Measurements from ENCODE around the gene SMIM41.

- TF ChIP-seq TAF1 (IDR thresholded peaks at IDR 0.05; ENCODE audit: borderline replicate concordance, insufficient read depth, low read length), result no peak
- no peak for TF ChIP-seq REST (IDR thresholded peaks at IDR 0.05; ENCODE audit: insufficient read depth in 1 of 2, low read depth in 2 of 2, low read length in 2 of 2)
- no peak for TF ChIP-seq POLR2AphosphoS5 (IDR thresholded peaks at IDR 0.05; ENCODE audit: low read depth, low read length)
- TF ChIP-seq SIN3A (IDR thresholded peaks at IDR 0.05; ENCODE audit: borderline replicate concordance, insufficient read depth, low read length), result no peak
Observed at GRCh38 chr12:52042706-52043385, 36.7 kb upstream of the SMIM41 start.

Data from PFSK-1 (cell line).